Measurements from ENCODE around the gene SERHL2.
A peak's percentile ranks its signal among the peaks of the same experiment; 100 is the strongest.

Gene SERHL2

GRCh38 chr22:42610186-42610585 lies 56.4 kb downstream of the SERHL2 start:
- WGBS (ENCODE audit: insufficient coverage): 61% methylated on average over 5 of the region's 5 CpGs
- POLR2A ChIA-PET: no interaction called here
- Histone ChIP-seq H3K9me3 (ENCODE audit: control extremely low read depth in 1 of 5, control insufficient read depth in 4 of 5, insufficient read depth in 2 of 5, low read depth in 1 of 5, low read length in 4 of 5) (no peaks in the 10 kb centered on the region), H3K27ac (ENCODE audit: insufficient read depth in 1 of 2, low read depth in 1 of 2, low read length in 2 of 2, poor library complexity in 1 of 2, severe bottlenecking in 2 of 2) (peak overlapping the region; percentile 40 to 43), H3K36me3 (ENCODE audit: control insufficient read depth in 4 of 4, insufficient read depth in 4 of 4, low read length in 3 of 4) (peaks cover 0 to 46% (median 22%) of the 10 kb centered on the region in 4 experiments), H3K27me3 (replicated peaks in 2 of 5; ENCODE audit: control insufficient read depth in 4 of 5, insufficient read depth in 5 of 5, low read length in 4 of 5) (no peaks in the 10 kb centered on the region), H3K4me1 (ENCODE audit: control extremely low read depth in 1 of 4, control insufficient read depth in 4 of 4, insufficient read depth in 4 of 4, low read length in 3 of 4) (peaks cover 9 to 42% (median 36%) of the 10 kb centered on the region in 4 experiments), H3K4me3 (ENCODE audit: control insufficient read depth in 1 of 7, extremely low read depth in 1 of 7, insufficient read depth in 4 of 7, low read depth in 2 of 7, low read length in 6 of 7) (no peak overlapping the region)
- DNase-seq: no peak
- CTCF ChIA-PET: interaction anchor here (1.0 to 1.9 kb wide), 4 partner anchors 12 to 440 kb away, joined by 3 to 7 read pairs (median 3); no protein-coding TSS in a partner anchor

GRCh38 chr22:42611051-42611450 lies 57.3 kb downstream of the SERHL2 start:
- Histone ChIP-seq H3K27ac (ENCODE audit: insufficient read depth in 1 of 2, low read depth in 1 of 2, low read length in 2 of 2, poor library complexity in 1 of 2, severe bottlenecking in 2 of 2) (peak overlapping the region in 1 of 2 experiments; percentile 40), H3K27me3 (replicated peaks in 2 of 5; ENCODE audit: control insufficient read depth in 4 of 5, insufficient read depth in 5 of 5, low read length in 4 of 5) (no peaks in the 10 kb centered on the region), H3K4me1 (ENCODE audit: control extremely low read depth in 1 of 4, control insufficient read depth in 4 of 4, insufficient read depth in 4 of 4, low read length in 3 of 4) (peaks cover 9 to 48% (median 42%) of the 10 kb centered on the region in 4 experiments), H3K4me3 (ENCODE audit: control insufficient read depth in 1 of 7, extremely low read depth in 1 of 7, insufficient read depth in 4 of 7, low read depth in 2 of 7, low read length in 6 of 7) (no peak overlapping the region), H3K36me3 (ENCODE audit: control insufficient read depth in 4 of 4, insufficient read depth in 4 of 4, low read length in 3 of 4) (peaks cover 0 to 40% (median 16%) of the 10 kb centered on the region in 4 experiments), H3K9me3 (ENCODE audit: control extremely low read depth in 1 of 5, control insufficient read depth in 4 of 5, insufficient read depth in 2 of 5, low read depth in 1 of 5, low read length in 4 of 5) (no peaks in the 10 kb centered on the region)
- 100% methylated on average over 1 of the region's 1 CpG for WGBS (ENCODE audit: insufficient coverage)
- no peak for DNase-seq
- CTCF ChIA-PET: interaction anchor here (1.2 to 1.9 kb wide), 2 partner anchors 11 to 27 kb away, joined by 3 to 7 read pairs; no protein-coding TSS in a partner anchor
- POLR2A ChIA-PET: no interaction called here

GRCh38 chr22:42612336-42612735 lies 58.6 kb downstream of the SERHL2 start:
- CTCF ChIA-PET: interaction anchor here (1.2 kb wide), 2 partner anchors 28 to 95 kb away, joined by 3 read pairs; no protein-coding TSS in a partner anchor

GRCh38 chr22:42613872-42614301 lies 60.1 kb downstream of the SERHL2 start:
- WGBS (ENCODE audit: insufficient coverage): 0% methylated on average over 10 of the region's 10 CpGs
- no peaks in the 10 kb centered on the region for H3K27me3 ChIP-seq (replicated peaks in 2 of 5; ENCODE audit: control insufficient read depth in 4 of 5, insufficient read depth in 5 of 5, low read length in 4 of 5)
- no peaks in the 10 kb centered on the region for H3K9me3 ChIP-seq (ENCODE audit: control extremely low read depth in 1 of 5, control insufficient read depth in 4 of 5, insufficient read depth in 2 of 5, low read depth in 1 of 5, low read length in 4 of 5)
- H3K4me1 ChIP-seq (ENCODE audit: control extremely low read depth in 1 of 4, control insufficient read depth in 4 of 4, insufficient read depth in 4 of 4, low read length in 3 of 4): peaks cover 9 to 51% (median 48%) of the 10 kb centered on the region in 4 experiments
- CTCF ChIA-PET: interaction anchor here (1.1 kb wide), 1 partner anchor 20 kb away, joined by 3 read pairs; no protein-coding TSS in a partner anchor
- POLR2A ChIA-PET: interaction anchor here (1.1 to 1.8 kb wide), 2 partner anchors 28 to 32 kb away, joined by 3 to 6 read pairs; no protein-coding TSS in a partner anchor
- DNase-seq: no peak
- peak overlapping the region; percentile 100 for H3K27ac ChIP-seq (ENCODE audit: insufficient read depth in 1 of 2, low read depth in 1 of 2, low read length in 2 of 2, poor library complexity in 1 of 2, severe bottlenecking in 2 of 2)
- H3K36me3 ChIP-seq (ENCODE audit: control insufficient read depth in 4 of 4, insufficient read depth in 4 of 4, low read length in 3 of 4): peaks cover 0 to 33% (median 6%) of the 10 kb centered on the region in 4 experiments
- peak overlapping the region; percentile 79 to 92 (median 84) for H3K4me3 ChIP-seq (ENCODE audit: control insufficient read depth in 1 of 7, extremely low read depth in 1 of 7, insufficient read depth in 4 of 7, low read depth in 2 of 7, low read length in 6 of 7)

More at GRCh38 chr22:42612336-42612735, 58.6 kb downstream of the SERHL2 start:
- peak overlapping the region in 1 of 2 experiments; percentile 100 for H3K27ac ChIP-seq (ENCODE audit: insufficient read depth in 1 of 2, low read depth in 1 of 2, low read length in 2 of 2, poor library complexity in 1 of 2, severe bottlenecking in 2 of 2)
- 93% methylated on average over 9 of the region's 11 CpGs for WGBS (ENCODE audit: insufficient coverage)
- POLR2A ChIA-PET: interaction anchor here (0.6 kb wide), 1 partner anchor 95 kb away, joined by 3 read pairs; no protein-coding TSS in a partner anchor
- H3K9me3 ChIP-seq (ENCODE audit: control extremely low read depth in 1 of 5, control insufficient read depth in 4 of 5, insufficient read depth in 2 of 5, low read depth in 1 of 5, low read length in 4 of 5): no peaks in the 10 kb centered on the region
- peaks cover 9 to 51% (median 47%) of the 10 kb centered on the region in 4 experiments for H3K4me1 ChIP-seq (ENCODE audit: control extremely low read depth in 1 of 4, control insufficient read depth in 4 of 4, insufficient read depth in 4 of 4, low read length in 3 of 4)
- peaks cover 0 to 36% (median 10%) of the 10 kb centered on the region in 4 experiments for H3K36me3 ChIP-seq (ENCODE audit: control insufficient read depth in 4 of 4, insufficient read depth in 4 of 4, low read length in 3 of 4)
- no peaks in the 10 kb centered on the region for H3K27me3 ChIP-seq (replicated peaks in 2 of 5; ENCODE audit: control insufficient read depth in 4 of 5, insufficient read depth in 5 of 5, low read length in 4 of 5)
- no peak for DNase-seq
- H3K4me3 ChIP-seq (ENCODE audit: control insufficient read depth in 1 of 7, extremely low read depth in 1 of 7, insufficient read depth in 4 of 7, low read depth in 2 of 7, low read length in 6 of 7): peak overlapping the region in 1 of 7 experiments; percentile 2

- peak; percentile 98 to 100 (median 99) for DNase-seq
- POLR2A ChIA-PET: interaction anchor here (0.5 to 1.8 kb wide), 15 partner anchors 9 to 1648 kb away, joined by 3 to 9 read pairs (median 3); partner anchors contain the start of genes ARFGAP3, CYB5R3 and PACSIN2
- 0% methylated on average over 78 of the region's 85 CpGs for WGBS (ENCODE audit: insufficient coverage)
- H3K9me3 ChIP-seq (ENCODE audit: control extremely low read depth in 1 of 5, control insufficient read depth in 4 of 5, insufficient read depth in 2 of 5, low read depth in 1 of 5, low read length in 4 of 5): no peaks in the 10 kb centered on the region
- peak within 1 kb of the TSS; percentile 100 for H3K27ac ChIP-seq (ENCODE audit: insufficient read depth in 1 of 2, low read depth in 1 of 2, low read length in 2 of 2, poor library complexity in 1 of 2, severe bottlenecking in 2 of 2)
- H3K4me3 ChIP-seq (ENCODE audit: control insufficient read depth in 1 of 7, extremely low read depth in 1 of 7, insufficient read depth in 4 of 7, low read depth in 2 of 7, low read length in 6 of 7): peak within 1 kb of the TSS; percentile 79 to 92 (median 84)
- H3K27me3 ChIP-seq (replicated peaks in 2 of 5; ENCODE audit: control insufficient read depth in 4 of 5, insufficient read depth in 5 of 5, low read length in 4 of 5): no peaks in the 10 kb centered on the region
- peaks cover 0 to 33% (median 10%) of the 10 kb centered on the region in 4 experiments for H3K36me3 ChIP-seq (ENCODE audit: control insufficient read depth in 4 of 4, insufficient read depth in 4 of 4, low read length in 3 of 4)
- H3K4me1 ChIP-seq (ENCODE audit: control extremely low read depth in 1 of 4, control insufficient read depth in 4 of 4, insufficient read depth in 4 of 4, low read length in 3 of 4): peaks cover 9 to 51% (median 46%) of the 10 kb centered on the region in 4 experiments
- CTCF ChIA-PET: interaction anchor here (1.1 kb wide), 1 partner anchor 20 kb away, joined by 3 read pairs; no protein-coding TSS in a partner anchor
Measured at GRCh38 chr22:42614312-42615091, 60.7 kb downstream of the SERHL2 start, which contains the start of gene POLDIP3. TSS of gene POLDIP3 (minus strand) at chr22:42614883. CDS start at chr22:42614857, 26 bp downstream.

GRCh38 chr22:42615092-42615859 lies 61.5 kb downstream of the SERHL2 start:
- peak; percentile 99 to 100 (median 99) for DNase-seq
- Histone ChIP-seq H3K27ac (ENCODE audit: insufficient read depth in 1 of 2, low read depth in 1 of 2, low read length in 2 of 2, poor library complexity in 1 of 2, severe bottlenecking in 2 of 2) (peak overlapping the region; percentile 100), H3K4me1 (ENCODE audit: control extremely low read depth in 1 of 4, control insufficient read depth in 4 of 4, insufficient read depth in 4 of 4, low read length in 3 of 4) (peaks cover 9 to 48% (median 41%) of the 10 kb centered on the region in 4 experiments), H3K27me3 (replicated peaks in 2 of 5; ENCODE audit: control insufficient read depth in 4 of 5, insufficient read depth in 5 of 5, low read length in 4 of 5) (no peaks in the 10 kb centered on the region), H3K9me3 (ENCODE audit: control extremely low read depth in 1 of 5, control insufficient read depth in 4 of 5, insufficient read depth in 2 of 5, low read depth in 1 of 5, low read length in 4 of 5) (no peaks in the 10 kb centered on the region), H3K36me3 (ENCODE audit: control insufficient read depth in 4 of 4, insufficient read depth in 4 of 4, low read length in 3 of 4) (peaks cover 0 to 35% (median 14%) of the 10 kb centered on the region in 4 experiments), H3K4me3 (ENCODE audit: control insufficient read depth in 1 of 7, extremely low read depth in 1 of 7, insufficient read depth in 4 of 7, low read depth in 2 of 7, low read length in 6 of 7) (peak overlapping the region in 6 of 7 experiments; percentile 79 to 92 (median 84))
- CTCF ChIA-PET: interaction anchor here (1.2 to 2.2 kb wide), 2 partner anchors 9 to 204 kb away, joined by 3 to 6 read pairs; no protein-coding TSS in a partner anchor
- POLR2A ChIA-PET: interaction anchor here (0.5 to 1.8 kb wide), 19 partner anchors 9 to 1648 kb away, joined by 3 to 9 read pairs (median 3); partner anchors contain the start of genes ARFGAP3, CYB5R3 and PACSIN2
- WGBS (ENCODE audit: insufficient coverage): 0% methylated on average over 21 of the region's 35 CpGs
